ENCODE data around the gene ARHGAP44.

ARHGAP44 gene, protein sequence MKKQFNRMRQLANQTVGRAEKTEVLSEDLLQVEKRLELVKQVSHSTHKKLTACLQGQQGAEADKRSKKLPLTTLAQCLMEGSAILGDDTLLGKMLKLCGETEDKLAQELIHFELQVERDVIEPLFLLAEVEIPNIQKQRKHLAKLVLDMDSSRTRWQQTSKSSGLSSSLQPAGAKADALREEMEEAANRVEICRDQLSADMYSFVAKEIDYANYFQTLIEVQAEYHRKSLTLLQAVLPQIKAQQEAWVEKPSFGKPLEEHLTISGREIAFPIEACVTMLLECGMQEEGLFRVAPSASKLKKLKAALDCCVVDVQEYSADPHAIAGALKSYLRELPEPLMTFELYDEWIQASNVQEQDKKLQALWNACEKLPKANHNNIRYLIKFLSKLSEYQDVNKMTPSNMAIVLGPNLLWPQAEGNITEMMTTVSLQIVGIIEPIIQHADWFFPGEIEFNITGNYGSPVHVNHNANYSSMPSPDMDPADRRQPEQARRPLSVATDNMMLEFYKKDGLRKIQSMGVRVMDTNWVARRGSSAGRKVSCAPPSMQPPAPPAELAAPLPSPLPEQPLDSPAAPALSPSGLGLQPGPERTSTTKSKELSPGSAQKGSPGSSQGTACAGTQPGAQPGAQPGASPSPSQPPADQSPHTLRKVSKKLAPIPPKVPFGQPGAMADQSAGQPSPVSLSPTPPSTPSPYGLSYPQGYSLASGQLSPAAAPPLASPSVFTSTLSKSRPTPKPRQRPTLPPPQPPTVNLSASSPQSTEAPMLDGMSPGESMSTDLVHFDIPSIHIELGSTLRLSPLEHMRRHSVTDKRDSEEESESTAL

DNA sequence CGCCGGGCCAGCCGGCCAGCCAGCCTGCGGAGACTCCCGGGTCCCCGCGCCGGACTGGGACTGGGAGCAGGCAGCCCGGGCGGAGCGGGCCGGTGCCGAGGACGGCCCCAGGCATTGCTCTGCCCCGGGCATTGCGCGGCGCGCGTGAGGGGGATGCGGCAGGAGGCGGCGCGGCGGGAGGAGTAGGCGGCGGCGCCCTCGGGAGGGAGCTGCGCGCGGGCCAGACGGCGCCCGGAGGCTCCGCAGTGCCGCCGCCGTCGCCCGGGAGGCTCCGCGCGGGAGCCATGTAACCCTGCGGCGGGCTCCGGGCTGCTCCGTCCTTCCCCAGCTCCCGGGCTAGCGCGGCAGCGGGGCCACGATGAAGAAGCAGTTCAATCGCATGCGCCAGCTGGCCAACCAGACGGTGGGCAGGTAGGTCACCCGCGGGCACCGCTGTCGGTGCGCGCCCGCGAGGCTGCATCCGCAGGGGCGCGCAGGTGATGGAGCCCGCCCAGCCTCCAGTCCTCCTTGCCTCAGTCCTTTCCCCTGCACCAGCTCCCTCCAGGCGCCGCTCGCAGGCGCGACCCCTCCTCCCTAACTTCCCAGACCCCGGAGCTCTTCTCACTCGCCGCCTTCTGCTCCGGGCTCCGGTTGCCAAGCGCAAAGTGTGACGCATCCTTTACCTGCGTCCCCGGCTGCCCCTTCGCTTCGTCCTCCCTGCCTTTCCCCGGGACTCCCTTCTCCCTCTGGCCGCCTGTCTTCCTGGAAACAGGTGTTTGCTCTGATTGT, at the start of gene ARHGAP44:
Gene ARHGAP44, plus strand, starts transcription at position 18 of the 768 bp plus-strand sequence. Its CDS starts 341 bp downstream, at position 359.
- no peak for DNase-seq

DNA sequence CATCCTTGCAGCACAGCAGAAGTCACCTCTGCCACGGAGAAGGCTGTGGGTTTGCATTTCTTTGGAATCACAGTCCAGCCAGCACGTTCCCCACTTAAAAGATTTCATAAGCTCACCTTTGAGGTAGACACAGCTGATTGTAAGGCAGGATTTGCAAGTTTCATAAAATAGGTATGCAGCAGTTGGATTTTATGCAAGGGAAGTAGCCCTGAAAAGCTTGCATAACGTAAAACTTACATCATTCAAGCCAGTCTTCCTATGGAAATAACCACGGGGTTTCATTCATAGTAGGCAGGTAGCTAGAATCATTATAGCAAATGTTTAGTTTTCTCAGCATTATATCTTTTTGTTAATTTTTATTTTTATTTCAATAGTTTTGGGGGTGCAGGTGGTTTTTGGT, 49.8 kb upstream of the ARHGAP44 start:
- DNase-seq, result no peak

DNA sequence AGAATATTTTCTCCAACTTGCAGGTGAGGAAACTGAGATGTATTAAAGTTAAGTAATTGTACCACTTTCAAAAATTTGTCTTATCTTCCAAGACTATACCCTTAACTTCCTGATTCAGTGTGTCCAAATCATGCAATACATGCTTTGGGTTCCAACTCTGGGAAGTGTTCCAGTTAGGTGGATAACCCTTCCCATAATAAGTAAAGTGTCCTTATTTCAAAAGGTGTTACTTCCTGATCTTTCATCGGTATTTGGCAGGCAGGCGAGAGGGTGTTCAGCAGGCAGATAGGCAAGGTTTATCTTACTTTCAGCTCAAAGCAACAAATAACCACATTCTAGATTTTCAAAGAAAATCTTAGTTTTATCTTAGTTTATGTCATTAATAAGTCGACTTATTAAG, 46.3 kb upstream of the ARHGAP44 start:
- DNase-seq, result no peak

DNA sequence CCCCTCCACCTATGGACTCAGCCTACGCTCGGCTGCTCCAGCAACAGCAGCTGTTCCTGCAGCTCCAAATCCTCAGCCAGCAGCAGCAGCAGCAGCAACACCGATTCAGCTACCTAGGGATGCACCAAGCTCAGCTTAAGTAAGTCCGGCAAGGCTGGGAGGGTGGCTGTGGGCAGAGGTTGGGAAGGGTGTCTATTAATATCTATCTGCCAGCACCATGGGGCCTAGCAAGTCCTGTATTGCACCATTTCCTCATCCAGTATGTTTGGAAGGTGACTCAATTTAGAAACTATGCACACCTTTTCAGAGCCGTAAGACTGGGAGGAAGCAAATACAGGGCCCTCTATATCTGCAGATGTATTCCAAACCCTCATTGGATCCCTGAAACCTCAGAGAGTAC, 45.0 kb upstream of the ARHGAP44 start:
- no peak for DNase-seq

DNA sequence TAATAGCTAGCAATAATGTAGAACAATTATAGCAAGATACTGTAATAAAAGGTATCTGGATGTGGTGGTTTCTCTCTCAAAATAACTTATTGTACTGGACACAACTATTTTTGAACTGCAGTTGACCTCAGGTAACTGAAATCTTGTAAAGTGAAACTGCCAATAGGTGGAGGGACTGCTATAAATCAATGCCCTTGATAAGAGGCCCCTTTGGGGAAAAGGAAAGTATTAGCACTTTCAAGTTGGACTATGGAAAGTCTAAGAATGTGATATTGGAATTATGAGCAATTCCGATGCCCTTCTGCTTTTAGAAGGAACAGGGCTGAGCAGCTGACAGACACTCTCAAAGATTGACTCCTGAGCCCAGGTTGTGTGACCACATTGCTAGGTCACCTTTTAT, 44.5 kb upstream of the ARHGAP44 start:
- no peak for DNase-seq

DNA sequence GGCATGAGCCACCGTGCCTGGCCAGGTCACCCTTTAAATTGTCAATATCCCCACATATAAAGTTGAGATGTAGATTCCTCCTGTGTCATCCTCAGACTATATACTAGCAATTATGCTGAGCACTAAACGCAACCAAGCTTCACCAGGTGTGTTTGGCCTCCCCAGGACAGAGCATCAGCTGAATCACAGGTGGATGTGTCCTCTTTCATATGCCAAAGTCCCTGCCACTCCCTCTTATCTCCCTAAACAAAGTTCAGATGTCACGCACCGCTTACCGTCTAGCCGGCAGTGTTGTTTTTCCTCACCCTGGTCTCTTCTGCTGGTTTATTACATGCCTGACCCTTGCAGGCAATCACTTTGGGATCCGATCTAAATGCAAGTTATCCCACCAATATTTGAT, 43.8 kb upstream of the ARHGAP44 start:
- DNase-seq, result no peak

DNA sequence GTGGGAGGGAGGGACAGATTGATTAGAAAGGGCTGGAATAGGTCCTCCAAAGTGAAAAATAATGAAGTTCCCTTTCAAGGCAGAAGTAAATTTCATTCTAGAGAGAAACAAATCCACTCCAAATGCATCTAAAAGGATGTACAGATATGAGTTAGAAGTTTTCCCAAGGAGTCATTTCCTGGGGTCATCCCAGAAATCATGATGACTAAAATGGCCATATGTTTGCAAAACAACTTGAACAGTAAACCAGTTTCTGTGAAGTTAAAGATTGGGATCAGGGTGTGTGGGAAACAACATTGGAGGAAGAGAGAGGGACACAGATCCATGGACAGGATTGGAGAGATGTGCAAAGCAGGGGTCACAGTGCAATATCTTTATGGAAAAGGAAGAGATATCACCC, 32.5 kb upstream of the ARHGAP44 start:
- no peak for DNase-seq

DNA sequence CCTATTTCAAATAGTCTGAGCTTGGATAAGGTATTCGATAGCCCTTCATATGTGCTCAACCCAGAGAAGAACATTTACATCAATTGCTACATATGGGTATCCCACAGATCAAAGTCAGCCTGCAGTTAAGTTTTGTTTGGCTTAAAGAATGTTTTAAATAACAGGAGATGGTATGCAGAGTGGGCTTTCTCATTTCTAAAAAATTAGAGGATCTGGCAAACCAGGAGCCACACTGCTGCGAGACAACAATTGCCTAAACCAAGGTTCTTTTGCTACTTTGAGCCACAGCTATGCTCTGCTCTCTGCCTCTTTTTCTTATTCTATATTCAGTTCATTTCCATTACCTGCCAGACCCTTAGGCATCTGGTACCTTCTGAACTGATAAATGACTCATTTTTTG, 30.2 kb upstream of the ARHGAP44 start:
- DNase-seq, result no peak

DNA sequence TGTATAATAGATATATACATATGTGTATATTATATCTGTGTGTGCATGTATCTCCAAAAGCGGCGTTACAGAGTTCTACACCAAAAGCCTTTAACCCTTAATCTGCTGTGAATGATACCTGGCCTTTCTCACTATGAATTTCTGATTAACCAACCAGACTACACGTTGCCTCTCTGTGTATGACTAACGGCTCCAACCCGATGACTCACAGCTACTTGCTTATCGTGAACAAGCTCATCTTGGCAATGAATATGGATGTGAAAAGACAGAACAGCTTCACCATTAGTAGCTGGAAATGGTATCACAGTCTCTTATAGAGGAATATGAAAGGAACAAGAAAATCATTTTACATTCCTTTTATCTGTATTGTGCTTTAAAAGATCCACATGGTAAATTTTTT, 23.8 kb upstream of the ARHGAP44 start:
- DNase-seq, result no peak

DNA sequence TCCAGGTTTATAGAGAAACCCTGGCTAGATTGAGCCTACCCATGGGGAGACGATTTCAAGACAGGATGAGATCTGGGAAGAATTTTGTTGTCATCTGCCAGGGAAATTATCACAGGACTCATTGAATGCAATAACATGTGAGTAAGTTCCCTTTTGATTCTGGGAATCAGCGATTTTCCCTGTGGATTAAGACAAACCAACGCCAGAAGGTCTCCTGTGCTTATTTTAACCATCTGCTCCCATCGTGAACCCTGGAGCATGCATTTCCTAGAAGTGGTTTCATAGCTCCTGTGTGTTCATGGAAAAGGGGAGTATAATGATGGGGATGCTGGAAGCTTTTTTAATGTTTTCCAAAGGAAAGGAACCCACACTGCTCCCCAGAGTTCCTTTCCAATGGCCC, 21.0 kb upstream of the ARHGAP44 start:
- no peak for DNase-seq

DNA sequence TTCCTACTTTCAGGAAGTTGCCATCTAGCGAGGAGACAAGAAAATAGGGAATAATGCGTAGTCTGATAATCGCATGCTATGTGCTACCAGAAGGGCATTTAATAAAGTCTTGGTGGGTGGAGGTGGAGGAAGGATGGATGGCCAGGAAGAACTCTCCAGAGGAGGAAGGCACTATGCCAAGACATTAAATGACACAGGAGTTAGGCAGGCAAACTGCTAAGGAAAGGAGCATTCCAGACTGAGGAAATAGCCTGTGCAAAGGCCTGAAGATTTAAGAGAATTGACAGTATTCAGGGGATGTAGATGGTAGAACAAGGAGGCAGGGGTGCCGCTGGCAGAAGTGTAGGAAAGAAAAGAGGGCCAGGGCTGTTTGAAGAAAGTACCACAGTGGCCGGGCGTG, 19.3 kb upstream of the ARHGAP44 start:
- no peak for DNase-seq

DNA sequence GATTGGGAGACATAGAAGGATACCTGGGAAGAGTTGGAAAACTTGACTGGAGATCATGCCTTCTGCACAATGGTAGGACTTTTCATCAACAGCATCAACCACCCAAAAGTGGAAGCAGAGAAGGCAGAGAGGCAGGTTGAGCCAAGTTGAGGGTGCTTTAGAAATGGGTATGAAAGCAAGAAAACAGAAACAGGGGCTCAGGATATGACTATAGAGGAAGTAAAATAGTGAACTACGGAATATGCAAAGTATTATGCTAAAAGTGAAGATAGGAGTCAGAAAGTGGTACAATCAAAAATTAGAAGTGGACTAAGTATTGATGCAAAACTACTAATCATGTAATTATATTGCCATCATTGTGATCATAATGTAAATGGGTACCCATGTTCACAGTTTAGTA, 16.1 kb upstream of the ARHGAP44 start:
- no peak for DNase-seq

DNA sequence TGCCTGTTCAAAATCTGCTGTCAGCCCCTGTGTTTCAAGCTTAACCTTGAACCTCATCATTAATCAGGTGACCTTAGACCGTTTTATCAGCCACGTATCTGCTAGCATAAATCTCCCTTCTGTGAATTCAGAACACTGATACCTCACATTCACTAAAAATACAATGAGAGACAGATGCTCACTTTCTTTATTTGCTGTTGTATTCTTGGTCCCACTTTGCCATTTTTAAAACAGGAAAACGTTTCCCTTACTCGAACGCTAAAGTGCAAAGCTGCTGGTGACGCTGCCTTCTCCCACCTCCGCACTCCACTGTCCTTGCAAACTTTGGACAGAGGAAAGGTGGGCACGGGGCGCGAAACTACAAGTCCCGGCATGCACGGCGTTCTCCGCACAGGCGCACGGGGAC, 220 bp upstream of the ARHGAP44 start:
- peak; percentile 8 for DNase-seq

DNA sequence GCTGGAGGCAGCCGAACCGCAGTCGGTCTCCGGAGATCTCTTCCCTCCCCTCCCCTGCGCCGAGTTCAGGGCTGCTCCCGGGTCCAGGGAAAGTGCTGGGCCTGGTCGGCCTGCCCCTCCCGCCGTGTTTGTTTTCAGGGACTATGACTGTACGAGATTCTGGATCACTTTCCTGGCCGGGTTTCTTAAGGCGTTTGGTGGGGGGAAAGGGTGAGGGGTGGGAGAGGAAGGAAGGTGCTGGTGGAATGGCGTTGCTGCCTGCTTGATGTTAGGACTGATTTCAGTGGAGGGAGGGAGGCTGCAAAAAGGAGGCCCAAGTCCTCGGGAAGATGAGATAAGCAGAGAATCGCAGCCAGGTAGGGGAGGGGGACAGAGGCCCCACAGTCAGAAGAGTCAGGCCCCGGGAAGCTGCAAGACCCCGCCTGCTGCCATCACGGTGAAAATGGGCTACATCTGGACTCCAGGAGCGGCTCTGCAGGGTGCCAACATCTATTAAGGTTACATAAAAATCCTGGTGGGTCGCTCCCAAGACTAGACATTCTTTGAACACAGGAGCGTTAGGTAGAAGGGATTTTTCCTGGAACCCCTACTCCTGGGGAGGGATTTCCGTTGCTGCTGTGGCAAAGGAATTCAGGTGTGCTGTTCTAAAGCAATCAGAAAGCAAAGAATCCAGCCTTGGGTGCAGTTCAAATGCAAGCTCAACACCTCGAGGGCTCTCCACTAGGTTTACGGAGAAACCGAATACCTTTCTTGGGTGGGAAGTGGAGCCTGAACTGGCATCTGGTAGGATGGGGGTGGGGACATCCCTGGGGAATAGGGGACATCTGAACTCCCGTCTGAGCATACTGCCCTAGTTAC, 1.2 kb downstream of the ARHGAP44 start:
- no peak for DNase-seq

DNA sequence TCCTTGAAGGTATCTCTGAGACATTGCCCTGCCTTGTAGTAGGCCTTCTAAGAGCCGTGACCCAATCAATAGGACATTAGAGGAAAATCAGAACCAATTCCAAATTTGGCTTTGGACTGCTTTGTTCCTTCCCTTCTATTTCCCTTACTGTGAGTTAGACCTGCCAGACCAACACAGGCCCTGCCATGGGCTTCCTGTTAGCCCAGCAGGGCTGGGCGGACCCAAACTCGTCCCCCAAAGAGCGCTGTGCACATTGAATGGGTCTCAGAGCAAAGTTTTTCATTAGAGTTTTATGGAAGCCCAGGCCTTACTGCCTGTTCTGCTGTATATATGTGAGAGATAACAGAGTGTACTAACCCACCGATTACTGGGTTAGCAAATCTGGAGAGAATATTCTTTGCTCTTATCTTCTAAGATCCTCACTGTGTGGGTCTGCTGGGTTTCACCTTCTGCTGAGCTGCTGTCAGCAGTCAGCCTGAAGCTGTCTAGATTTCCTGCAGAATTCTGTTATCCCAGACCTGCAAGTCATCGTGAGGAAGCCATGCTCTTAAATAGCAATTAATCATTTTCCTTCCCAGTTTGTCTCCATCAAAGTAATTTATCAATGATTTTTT, 5.7 kb downstream of the ARHGAP44 start:
- DNase-seq, result no peak

DNA sequence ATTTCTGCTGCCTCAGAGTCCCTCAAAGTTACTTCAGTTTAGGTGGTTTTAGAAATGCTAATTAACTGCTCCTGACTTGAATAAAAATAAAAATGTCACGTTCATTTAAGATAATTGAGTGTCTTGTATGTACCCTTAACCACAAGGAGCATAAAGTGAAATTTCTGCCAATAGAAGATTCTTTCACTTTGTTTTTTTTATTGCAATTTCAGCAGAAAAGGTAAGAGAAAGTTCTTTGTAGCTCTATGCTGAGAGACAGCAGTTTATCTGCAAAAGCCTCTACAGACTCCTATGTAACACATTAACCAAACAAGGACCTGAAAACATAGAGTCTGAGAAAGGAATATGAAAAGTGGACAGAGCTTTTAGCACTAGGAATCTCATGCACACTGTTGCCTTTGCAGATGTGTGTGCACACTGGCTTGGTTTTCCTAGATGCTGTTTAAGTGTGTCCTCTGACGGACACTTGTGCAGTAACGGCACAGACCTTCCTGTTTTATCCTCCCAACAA, 11.6 kb downstream of the ARHGAP44 start:
- DNase-seq, result no peak

DNA sequence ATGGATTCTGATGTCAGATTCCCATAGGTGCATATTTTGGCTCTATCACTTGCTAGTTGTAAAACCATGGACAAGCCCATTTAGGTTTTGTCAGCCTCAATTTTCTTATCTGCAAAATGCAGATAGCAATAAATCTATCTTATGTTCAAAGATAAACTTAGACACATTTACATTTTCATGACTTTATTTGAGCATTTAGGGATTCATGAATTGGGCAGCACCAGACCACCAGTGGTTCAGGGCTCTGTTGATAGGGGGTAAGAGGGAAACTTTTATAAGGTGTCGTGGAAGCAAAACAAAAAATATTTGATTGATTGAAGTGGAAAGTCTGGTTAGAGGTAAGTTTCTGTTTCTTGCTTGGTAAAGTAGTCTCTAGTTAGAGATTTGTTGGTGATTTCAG, 17.3 kb downstream of the ARHGAP44 start:
- DNase-seq, result no peak

DNA sequence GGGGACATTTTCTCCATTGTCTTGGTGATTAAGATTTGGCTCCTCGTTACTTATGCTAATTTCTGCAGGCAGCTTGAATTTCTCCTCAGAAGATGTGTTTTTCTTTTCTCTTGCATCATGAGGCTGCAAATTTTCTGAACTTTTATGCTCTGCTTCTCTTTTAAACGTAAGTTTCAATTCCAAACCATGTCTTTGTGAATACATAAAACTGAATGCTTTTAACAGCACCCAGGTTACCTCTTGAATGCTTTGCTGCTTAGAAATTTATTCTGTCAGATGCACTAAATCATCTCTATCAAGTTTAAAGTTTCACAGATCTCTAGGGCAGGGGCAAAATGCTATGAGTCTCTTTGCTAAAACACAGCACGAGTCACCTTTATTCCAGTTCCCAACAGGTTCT, 19.4 kb downstream of the ARHGAP44 start:
- no peak for DNase-seq

DNA sequence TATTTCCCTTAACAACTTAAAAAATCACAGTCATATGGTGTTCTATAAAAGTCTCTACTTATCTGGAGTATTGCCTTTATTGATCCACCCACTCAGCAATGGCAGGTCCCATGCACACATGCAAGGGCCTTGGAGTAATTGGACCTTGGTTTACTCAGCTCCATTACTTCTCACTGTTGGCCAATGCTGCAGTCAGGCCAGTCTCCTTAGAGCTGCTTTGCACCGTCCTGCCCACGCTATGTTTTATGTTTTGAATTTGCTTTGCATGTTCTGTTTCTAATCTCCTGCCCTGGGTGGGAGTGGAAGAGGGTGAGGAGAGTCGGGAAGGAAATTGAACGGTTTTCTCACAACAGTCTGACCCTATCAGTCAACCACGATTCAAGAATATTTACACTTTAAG, 23.6 kb downstream of the ARHGAP44 start:
- DNase-seq, result no peak

DNA sequence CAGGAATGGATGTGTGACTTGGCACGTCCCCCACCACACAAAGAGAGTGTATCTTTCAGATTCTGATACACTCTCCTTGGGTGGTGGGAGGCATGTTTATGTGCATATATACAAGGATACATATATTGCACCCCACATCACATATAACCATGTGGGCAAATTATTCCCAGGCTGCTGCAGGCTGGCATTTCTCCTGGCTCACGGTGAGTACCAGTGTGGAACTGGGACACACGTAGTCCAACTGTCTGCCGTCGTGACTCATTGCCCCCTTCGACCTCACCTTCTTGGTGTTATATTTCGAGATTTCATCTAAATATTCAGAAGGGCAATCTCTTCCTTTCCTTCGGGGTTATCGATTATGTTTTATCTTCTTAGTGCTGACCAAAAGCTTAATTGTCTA, 24.4 kb downstream of the ARHGAP44 start:
- DNase-seq, result no peak

DNA sequence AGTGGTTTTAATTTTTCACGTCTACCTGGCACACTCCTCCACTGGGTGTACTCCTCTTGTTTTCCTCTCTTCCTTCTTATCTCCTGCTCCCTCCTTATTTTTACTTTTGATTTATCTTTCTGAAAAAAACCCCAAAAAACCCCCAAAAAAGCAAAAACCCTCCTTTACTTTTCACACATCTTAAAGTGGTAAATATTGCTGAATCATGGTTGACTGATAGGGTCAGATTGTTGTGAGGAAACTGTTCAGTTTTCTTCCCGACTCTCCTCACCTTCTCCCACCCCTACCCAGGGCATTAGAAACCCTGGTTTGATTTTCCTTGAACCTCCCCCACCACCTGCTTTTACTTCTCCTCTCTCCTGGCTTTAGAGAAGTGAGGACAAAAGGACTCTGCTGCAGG, 25.4 kb downstream of the ARHGAP44 start:
- DNase-seq, result no peak

DNA sequence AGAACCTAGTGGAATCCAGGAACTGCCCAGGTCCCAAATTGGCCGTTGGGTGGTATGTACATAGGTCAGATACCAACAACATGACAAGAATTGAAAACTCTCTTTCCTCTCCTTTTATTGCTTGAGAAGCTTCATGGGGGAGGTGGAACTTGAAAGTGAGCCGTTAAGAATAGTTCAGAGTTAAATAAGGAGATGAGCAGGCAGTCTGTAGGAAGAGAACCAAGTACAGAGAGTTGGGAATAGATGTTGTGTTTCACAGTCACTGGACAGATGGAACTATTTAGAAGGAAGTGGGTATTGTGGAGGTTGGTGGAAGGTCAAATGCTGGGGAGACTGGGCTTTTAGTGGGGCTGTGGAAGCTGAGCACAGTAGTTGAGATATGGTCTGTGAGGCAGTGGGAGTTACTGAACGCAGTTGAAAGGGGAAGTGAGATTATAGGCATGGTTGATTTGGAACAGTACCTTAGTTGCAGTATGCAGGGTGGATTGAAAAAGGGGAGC, 26.4 kb downstream of the ARHGAP44 start:
- DNase-seq, result no peak
